Measurements from ENCODE around the gene C3orf70.

The C3orf70 gene

DNA sequence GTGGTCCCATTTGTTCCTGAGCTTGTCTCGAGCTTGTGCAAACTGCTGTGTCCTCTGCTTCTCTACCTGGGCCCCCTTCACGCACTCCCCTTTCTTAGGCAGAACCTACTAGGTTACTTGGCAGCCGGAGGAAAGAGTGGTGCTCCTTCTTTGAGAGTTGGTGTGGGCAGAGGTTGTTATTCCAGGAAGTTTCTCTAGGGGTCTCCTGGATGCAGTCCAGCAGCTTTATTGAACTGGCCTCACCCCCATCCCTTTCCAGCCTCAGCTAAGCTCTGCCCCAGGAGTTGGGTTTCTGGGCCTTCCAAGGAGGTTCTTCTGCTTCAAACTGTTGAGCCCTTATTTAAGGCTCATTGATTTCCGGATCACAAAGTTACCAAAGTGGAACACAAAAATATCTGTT lies 103.2 kb downstream of the C3orf70 start:
- no peak for DNase-seq (ENCODE audit: low read depth)

DNA sequence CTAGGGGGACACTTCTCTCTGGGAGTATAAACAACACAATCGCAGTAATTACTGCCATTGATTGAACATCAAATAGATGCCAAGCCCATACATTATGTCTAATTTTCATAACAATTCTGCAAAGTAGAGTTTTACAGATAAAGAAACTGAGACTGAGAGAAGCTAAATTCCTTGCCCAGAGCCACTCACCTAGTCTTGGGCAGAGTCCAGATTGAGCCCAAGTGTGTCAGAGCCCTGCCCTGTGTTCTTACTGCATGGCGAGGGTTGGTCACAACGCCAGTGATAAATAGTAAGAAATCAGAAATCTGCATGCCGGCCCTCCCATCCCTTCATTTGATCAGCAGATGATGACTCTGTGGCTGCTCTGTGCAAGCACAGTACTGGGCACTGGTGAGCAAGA lies 106.3 kb downstream of the C3orf70 start:
- DNase-seq (ENCODE audit: low read depth): no peak

- no peak for DNase-seq (ENCODE audit: low read depth)
Observed at GRCh38 chr3:185046164-185046515, 106.7 kb downstream of the C3orf70 start.

- no peak for DNase-seq (ENCODE audit: low read depth)
Observed at GRCh38 chr3:185042312-185043050, 110.4 kb downstream of the C3orf70 start.

DNA sequence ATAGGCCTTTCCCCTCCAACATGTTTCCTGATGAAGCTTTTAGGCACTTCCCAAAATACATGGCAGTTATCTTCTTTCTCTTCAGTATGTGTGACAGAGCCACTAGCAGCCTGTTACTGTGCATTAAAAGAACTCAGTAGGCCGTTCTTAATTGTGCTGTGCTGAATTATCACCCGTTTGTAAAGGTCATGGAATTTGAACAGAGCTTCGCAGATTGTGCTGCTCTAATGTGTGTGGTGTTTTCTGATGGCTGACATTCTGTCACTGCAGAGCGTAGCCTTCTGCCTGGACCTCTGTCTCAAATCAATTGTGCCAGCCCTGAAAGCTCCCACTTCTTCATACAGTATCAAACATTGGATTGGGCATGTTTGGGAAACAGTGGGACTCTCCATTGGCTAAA lies 111.3 kb downstream of the C3orf70 start:
- no peak for DNase-seq (ENCODE audit: low read depth)

DNA sequence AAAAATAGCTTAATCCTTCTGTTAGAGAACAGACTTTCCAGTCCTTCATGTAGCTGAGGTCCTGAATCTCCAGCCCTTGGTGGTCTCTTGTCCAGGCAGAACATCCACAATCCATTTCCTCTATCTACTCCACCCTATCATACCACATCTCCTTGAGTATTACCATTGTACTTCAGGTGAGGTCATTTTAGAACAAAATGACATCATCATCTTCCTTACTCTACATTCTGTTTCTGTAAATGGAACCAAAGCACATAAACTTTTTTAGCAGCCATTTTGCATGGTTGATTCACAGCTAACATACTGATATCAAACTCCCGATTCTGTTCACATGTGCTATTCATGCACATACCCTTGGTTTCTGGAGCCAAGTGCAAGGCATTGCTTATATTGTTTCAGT lies 112.4 kb downstream of the C3orf70 start:
- DNase-seq (ENCODE audit: low read depth): no peak

- DNase-seq (ENCODE audit: low read depth): no peak
Observed at GRCh38 chr3:185037801-185038200, 115.1 kb downstream of the C3orf70 start.

DNA sequence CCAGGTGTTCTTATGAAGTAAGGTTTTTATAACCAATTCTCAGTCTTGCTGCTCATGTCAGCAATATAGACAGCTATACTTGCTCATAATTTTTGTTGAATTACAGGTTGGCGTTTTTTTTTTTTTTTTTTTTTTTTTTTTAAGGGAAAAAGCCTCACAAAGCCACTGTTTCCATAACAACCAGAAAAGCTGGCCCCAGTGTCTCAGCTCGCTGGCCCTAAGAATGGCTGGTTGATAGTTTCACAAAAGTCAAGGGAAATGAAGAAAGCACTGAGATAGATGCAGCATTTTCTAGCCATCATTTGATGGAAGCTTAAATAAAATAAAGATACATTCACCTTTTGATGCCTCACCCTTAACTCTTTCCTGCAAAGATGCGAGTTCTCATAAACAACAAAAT lies 121.9 kb downstream of the C3orf70 start:
- DNase-seq (ENCODE audit: low read depth): no peak

- no peak for DNase-seq (ENCODE audit: low read depth)
Observed at GRCh38 chr3:185030399-185030798, 122.5 kb downstream of the C3orf70 start.

DNA sequence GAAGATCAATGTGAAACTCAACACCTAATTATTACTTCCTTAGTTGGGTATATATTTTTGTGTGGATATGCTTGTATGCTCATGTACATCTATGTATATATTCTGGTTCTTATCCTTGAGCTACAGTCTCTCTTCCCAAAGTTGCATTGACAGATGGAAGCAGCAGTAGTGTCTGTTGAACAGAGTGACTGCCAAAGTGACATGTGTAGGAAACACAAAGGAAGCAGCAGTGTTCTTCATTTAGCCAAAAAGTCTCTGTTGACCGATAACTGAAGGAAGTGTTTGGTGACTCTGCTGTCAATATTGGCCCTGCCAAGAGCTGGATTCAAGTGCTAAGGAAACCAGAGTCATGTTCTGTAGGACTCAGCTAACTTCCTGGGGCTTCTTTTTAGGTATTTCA lies 123.8 kb downstream of the C3orf70 start:
- no peak for DNase-seq (ENCODE audit: low read depth)

GRCh38 chr3:185028121-185028520 lies 124.7 kb downstream of the C3orf70 start:
- DNase-seq (ENCODE audit: low read depth): no peak
